ENCODE results near the gene SULT2B1. TPM values are rescaled to one million over a fixed set of nuclear protein-coding genes. Genes with fewer than 3 reads are reported as not detected.

The SULT2B1 gene
- total RNA-seq, 4 donors from 2014 or later, result 0.93 to 3.9 (median 1.0) TPM; not detected in 1

GRCh38 chr19:48633148-48634035 is 81.4 kb downstream of the SULT2B1 start:
- H3K36me3 ChIP-seq, result peaks cover 0 to 25% of the 10 kb centered on the region in 2 donors
- H3K9me3 ChIP-seq, result no peaks in the 10 kb centered on the region
- H3K27ac ChIP-seq, result peak overlapping the region; percentile 76 to 98 (median 92)
- no peak for ATAC-seq
- 84 to 91% methylated on average over 11 to 12 of the region's 22 CpGs for WGBS, 2 donors (ENCODE audit: low coverage in 1 of 2)
- H3K27me3 ChIP-seq, result no peaks in the 10 kb centered on the region
- H3K4me3 ChIP-seq, result peak overlapping the region; percentile 9 to 82
- no peak for TF ChIP-seq POLR2A (IDR thresholded peaks at IDR 0.05)
- TF ChIP-seq CTCF (IDR thresholded peaks at IDR 0.05), result no peak
- TF ChIP-seq POLR2AphosphoS5 (IDR thresholded peaks at IDR 0.05), result no peak
- TF ChIP-seq EP300 (IDR thresholded peaks at IDR 0.05), result no peak
- H3K4me1 ChIP-seq, result peaks cover 10 to 88% (median 41%) of the 10 kb centered on the region in 3 donors

GRCh38 chr19:48634036-48634342 is 82.0 kb downstream of the SULT2B1 start:
- TF ChIP-seq CTCF (IDR thresholded peaks at IDR 0.05) (no peak), EP300 (IDR thresholded peaks at IDR 0.05) (no peak), POLR2A (IDR thresholded peaks at IDR 0.05) (no peak), POLR2AphosphoS5 (IDR thresholded peaks at IDR 0.05) (no peak)
- no peaks in the 10 kb centered on the region for H3K27me3 ChIP-seq
- 22 to 39% methylated on average over 4 to 5 of the region's 7 CpGs for WGBS, 2 donors (ENCODE audit: low coverage in 1 of 2)
- peaks cover 0 to 20% of the 10 kb centered on the region in 2 donors for H3K36me3 ChIP-seq
- no peaks in the 10 kb centered on the region for H3K9me3 ChIP-seq
- H3K4me3 ChIP-seq, result peak overlapping the region; percentile 9 to 82
- ATAC-seq, result no peak
- H3K4me1 ChIP-seq, result peaks cover 10 to 89% (median 47%) of the 10 kb centered on the region in 3 donors
- peak overlapping the region; percentile 76 to 98 (median 92) for H3K27ac ChIP-seq

DNA sequence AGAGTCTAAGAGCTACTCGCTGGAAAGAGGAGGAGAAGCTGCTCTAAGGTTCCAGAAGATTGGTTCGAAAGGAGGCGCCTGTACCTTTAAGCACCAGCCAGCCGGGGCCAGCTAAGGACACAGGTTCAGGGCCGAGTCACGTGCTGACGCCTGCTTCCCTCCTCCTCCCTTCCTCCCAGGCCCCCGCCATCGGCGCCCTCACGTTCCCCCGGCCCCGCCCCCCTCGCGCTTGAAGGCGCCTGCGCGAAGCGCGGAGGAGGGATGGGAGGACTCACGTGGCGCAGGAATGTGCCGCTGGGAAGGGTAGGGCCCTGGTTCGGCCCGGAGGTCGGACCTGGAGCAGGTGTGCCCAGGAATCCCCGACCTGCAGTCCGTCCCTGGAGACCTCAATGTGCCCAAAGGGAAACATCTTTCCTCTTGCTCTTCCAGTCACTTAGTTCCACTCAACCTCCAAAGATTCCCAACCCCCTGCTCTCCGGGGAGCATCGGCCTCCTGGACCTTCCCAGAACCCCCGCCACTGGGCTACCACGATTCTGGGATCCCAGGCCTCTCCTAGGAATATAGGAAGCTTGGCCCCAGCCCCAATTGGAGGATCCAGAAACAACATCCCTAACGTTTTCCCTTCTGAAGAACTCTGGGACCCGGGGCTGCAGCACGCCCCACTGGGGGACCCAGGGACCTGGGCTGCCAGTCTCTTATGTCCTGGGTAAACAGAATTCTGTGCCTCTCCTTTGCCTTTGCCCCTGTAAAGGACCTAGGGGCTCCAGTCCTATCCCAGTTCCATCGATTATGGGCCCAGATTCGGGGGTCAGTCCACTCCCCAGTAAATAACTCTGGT is 82.7 kb downstream of the SULT2B1 start:
- Histone ChIP-seq H3K27me3 (no peaks in the 10 kb centered on the region), H3K9me3 (no peaks in the 10 kb centered on the region), H3K4me3 (peak overlapping the region; percentile 68 to 82), H3K27ac (peak overlapping the region; percentile 92 to 98 (median 94)), H3K4me1 (peaks cover 10 to 89% (median 48%) of the 10 kb centered on the region in 3 donors), H3K36me3 (peaks cover 0 to 20% of the 10 kb centered on the region in 2 donors)
- 2 to 7% methylated on average over 8 of the region's 37 CpGs for WGBS, 2 donors (ENCODE audit: low coverage in 1 of 2)
- peak; percentile 40 for ATAC-seq
- TF ChIP-seq POLR2A (IDR thresholded peaks at IDR 0.05) (peak; percentile 28 to 43), CTCF (IDR thresholded peaks at IDR 0.05) (no peak), POLR2AphosphoS5 (IDR thresholded peaks at IDR 0.05) (peak; percentile 73)

DNA sequence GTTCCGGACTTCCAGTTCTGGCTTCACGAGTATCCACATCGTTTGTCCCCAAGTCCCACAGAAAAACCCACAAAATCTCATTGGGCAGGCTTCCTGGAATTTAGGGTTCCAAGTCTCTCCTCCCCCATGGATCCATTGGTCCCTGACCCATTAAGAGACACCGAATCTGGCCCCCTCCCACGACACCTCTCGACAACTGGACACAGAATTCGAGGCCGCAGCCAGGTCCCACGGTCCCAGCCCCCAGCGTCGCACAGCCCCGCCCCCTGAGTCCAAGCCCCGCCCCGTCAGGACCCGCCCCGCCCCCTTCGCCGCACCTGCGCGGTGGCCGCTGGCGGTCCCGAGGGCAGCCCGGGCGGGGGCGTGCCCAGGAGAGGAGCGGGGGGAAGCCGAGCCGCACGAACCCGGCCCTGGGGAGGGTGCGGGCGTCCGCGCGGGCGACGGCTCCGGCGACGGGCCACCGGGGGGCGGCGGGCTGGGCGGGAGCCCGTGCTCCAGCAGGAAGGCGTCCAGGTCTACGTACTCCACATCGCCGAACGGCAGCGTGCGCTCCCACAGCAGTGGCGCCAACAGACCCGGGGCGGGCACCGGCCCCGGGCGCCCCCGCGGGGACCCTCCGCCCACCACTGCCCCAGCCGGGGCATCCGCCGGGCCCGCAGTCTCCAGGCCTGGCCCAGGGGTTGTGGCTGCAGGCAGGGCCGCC is 83.4 kb downstream of the SULT2B1 start:
- Histone ChIP-seq H3K4me3 (peak overlapping the region; percentile 68 to 82), H3K36me3 (peaks cover 0 to 20% of the 10 kb centered on the region in 2 donors), H3K27me3 (no peaks in the 10 kb centered on the region), H3K9me3 (no peaks in the 10 kb centered on the region), H3K4me1 (peaks cover 10 to 84% (median 43%) of the 10 kb centered on the region in 3 donors), H3K27ac (peak overlapping the region; percentile 92 to 98 (median 94))
- no CpG with 5 or more reads among the region's 67 CpGs for WGBS, 2 donors (ENCODE audit: low coverage in 1 of 2)
- TF ChIP-seq CTCF (IDR thresholded peaks at IDR 0.05) (peak in 2 of 4 experiments; percentile 13 to 17), POLR2A (IDR thresholded peaks at IDR 0.05) (peak; percentile 35 to 61), EP300 (IDR thresholded peaks at IDR 0.05) (no peak), POLR2AphosphoS5 (IDR thresholded peaks at IDR 0.05) (no peak)
- peak; percentile 11 for ATAC-seq
